ENCODE measurements around the gene ATP11C.

GRCh38 chrX:139736151-139736550 is 196.7 kb downstream of the ATP11C start:
- TF ChIP-seq, protein P1, sequence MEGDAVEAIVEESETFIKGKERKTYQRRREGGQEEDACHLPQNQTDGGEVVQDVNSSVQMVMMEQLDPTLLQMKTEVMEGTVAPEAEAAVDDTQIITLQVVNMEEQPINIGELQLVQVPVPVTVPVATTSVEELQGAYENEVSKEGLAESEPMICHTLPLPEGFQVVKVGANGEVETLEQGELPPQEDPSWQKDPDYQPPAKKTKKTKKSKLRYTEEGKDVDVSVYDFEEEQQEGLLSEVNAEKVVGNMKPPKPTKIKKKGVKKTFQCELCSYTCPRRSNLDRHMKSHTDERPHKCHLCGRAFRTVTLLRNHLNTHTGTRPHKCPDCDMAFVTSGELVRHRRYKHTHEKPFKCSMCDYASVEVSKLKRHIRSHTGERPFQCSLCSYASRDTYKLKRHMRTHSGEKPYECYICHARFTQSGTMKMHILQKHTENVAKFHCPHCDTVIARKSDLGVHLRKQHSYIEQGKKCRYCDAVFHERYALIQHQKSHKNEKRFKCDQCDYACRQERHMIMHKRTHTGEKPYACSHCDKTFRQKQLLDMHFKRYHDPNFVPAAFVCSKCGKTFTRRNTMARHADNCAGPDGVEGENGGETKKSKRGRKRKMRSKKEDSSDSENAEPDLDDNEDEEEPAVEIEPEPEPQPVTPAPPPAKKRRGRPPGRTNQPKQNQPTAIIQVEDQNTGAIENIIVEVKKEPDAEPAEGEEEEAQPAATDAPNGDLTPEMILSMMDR (IDR thresholded peaks at IDR 0.05) = no peak
- no peak for TF ChIP-seq ZFX (IDR thresholded peaks at IDR 0.05; ENCODE audit: borderline replicate concordance)
